Activated CD4-positive, alpha-beta T cell treated with anti-CD3 and anti-CD28 coated beads, Interleukin-2, Interleukin-4, amounts not matched to agents 100 ng/mL and 50 ng/mL, durations not matched to agents 16 hours and 8 hours (primary cell): ENCODE data around the gene MICAL3.
"Not testable (repeated sequence)": the region's sequence is repeated elsewhere in the genome, so short reads cannot be mapped to it uniquely, and the experiment has no call there.

Experiments
- DNase-seq: peaks from one replicate; pipeline ENCODE4 v3.0.0-alpha.2; 2020; ENCODE audit warnings: low spot score

Gene MICAL3

DNA sequence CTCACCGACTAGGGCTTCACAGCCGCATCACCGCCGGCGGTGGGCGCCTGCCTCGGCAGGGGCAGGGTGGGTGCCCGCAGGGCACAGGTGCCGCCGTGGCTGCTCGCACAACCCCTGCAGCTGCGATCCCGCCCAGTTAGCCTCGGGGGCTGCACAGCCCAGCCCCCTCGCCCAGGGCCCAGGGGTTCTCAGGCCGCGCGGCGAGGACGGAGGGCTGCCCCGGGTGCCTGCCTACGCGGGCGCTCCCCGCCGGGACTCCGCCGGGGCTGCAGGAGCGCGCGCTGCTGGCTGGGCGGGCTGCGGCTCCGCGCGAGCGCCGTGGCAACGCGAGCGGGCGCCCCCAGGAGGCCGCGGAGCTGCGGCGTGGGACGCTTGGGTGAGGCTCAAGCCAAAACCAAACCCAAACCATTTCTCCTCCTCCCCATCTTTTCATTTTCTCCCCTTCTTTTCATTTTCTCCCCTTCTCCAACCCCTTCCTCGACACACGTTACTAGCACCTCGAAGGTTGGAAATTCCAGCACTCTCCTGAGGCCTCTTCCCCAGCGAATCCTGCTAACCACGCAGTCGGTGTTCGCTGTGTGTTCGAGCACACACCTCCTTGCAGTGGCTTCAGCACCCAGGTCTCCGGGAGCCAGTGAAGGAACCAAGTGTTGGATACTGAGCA is at the start of gene MICAL3:
Gene MICAL3, minus strand, starts transcription at position 286 of the 664 bp plus-strand sequence. CDS start 117,749 bp downstream, outside the sequence.
- DNase-seq, result peak; percentile 56

- not testable (repeated sequence) for DNase-seq
These were observed 49.6 kb upstream of the MICAL3 start for GRCh38 chr22:18073927-18074326.

DNA sequence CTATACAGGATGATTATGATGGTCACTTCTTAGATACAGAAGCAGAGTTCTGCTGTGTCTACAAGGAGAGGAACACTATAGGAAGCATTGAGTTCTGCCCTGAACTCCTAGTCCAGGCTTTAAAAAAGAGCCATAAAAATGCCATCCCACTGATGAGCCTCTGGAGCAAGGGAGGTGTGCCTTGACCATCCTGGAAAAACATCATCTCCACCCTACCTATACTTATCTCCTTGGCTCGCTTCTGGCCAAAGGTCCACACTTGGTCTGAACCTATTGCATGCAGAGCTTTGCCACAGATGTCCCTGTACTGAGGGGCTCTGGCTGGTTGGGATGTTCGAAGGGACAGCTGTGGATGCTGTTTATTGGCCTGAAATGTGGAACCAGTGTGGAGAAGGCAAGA is 49.1 kb upstream of the MICAL3 start:
- DNase-seq, result no peak

GRCh38 chr22:18071968-18072310 is 47.6 kb upstream of the MICAL3 start:
- no peak for DNase-seq

- not testable (repeated sequence) for DNase-seq
These were observed 47.1 kb upstream of the MICAL3 start for GRCh38 chr22:18071307-18071967.

- no peak for DNase-seq
These were observed 46.4 kb upstream of the MICAL3 start for GRCh38 chr22:18070556-18071306.

GRCh38 chr22:18070041-18070440 is 45.7 kb upstream of the MICAL3 start:
- no peak for DNase-seq

- DNase-seq, result no peak
These were observed 44.7 kb upstream of the MICAL3 start for GRCh38 chr22:18069041-18069440.

GRCh38 chr22:18068381-18068988 is 44.1 kb upstream of the MICAL3 start:
- DNase-seq, result no peak

DNA sequence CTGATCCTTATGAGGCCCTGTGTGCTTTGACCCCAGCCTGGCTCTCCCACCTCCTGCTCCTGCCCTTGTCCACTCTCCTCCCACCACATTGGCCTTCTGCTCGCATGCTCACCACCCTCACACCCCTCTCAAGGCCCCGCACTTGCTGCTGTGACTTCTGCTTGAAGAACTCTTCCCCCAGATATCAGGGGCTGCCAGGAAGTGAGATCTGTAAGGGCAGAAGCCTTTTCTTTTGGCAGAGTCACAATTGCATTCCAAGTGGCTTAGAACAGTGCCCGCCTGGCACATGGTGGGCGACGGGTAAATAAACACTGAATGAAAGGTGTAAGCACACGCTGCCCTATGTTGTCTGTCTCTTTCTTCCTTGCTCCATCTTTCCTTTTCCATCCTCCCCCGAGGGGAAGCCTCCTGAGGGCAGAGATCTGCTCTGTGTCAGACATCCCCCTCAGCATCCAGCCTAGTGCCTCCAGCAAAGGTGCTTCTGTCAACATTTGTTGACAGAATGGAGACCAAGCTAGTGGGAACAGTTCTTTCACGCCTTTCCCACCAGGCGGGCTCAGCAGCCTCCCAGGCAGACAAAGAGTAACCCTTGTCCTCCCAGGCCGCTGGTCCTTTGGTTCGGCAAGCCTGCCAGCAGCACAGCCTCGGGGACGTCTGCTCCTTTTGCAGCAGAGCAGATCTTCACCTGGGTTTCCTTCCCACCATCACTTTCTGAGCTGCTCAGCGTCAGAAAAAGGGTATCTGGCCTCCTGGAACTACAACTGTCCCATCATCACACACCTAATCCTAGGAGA is 43.4 kb upstream of the MICAL3 start:
- DNase-seq, result no peak

- no peak for DNase-seq
These were observed 42.8 kb upstream of the MICAL3 start for GRCh38 chr22:18067121-18067520.

DNA sequence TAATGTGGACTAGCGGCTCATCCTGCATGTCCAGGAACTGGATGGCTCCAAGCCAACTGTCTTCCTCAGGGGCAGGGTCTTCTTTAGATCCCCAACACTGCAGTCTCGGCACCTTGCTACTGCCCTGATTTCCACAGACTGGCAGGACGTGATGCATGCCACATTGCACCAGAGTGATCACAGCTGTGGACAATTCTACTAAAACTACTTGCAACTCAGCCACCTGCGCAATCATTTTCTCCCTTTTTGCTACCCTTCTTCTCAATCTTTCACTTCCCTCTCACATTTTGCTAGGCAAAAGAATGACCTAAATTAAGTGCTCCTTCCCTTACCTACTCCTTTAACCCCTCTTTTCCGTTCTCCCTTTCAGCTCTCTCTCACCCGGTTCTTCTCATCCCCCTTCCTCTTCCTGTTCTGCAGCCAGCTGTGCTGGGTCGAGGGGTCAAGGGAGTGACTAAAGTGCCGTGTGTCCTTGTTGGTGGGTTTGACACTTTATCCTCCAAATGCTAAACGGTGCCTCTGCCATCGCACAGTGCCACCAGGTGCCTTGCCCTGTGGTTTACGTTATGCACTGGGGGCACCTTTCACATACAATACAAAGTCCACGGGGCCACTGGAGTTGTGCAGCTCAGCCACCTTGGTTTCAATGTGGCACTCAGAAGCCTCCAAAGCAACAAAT is 42.0 kb upstream of the MICAL3 start:
- no peak for DNase-seq

- DNase-seq, result no peak
These were observed 40.9 kb upstream of the MICAL3 start for GRCh38 chr22:18065256-18065655.

GRCh38 chr22:18064636-18065035 is 40.3 kb upstream of the MICAL3 start:
- no peak for DNase-seq

DNA sequence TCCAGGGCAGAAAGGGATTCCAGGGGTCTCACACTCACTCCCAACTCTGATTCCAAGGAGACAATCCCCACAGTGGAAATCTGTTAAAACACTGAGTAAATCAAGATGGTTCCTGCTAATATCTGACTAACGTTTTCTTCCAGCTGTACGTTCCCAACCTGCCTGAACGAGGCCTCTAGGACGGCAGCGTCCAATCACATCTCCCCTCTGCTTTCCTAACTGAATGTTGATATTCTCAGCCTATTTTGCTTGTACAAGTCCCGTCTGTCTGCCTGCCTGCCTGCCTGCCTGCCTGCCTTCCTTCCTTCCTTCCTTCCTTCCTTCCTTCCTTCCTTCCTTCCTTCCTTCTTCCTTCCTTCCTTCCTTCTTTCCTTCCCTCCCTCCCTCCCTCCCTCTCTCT is 39.4 kb upstream of the MICAL3 start:
- DNase-seq, result not testable (repeated sequence)

DNA sequence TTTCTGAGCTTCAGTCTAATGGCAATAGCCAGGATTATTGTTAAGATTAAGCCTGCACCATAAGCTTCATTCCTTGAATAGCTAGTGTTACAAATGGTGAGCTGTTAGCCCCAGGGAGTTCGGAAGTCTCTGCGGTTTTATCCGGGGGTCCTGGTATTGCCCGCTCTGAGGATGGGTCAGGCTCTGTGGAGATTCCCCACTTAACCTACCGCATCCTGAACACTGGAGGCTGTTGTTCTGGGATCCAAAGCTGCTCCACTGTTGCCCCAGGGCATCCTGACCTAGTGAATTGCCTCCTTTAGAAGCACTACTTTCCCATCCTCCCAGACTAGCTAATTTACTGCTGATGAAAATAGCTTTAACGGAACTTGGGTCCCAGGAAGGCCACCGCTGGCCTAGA is 38.9 kb upstream of the MICAL3 start:
- no peak for DNase-seq

GRCh38 chr22:18062421-18062820 is 38.1 kb upstream of the MICAL3 start:
- DNase-seq, result no peak

- DNase-seq, result no peak
These were observed 36.6 kb upstream of the MICAL3 start for GRCh38 chr22:18060646-18061620.

GRCh38 chr22:18059991-18060390 is 35.6 kb upstream of the MICAL3 start:
- no peak for DNase-seq

DNA sequence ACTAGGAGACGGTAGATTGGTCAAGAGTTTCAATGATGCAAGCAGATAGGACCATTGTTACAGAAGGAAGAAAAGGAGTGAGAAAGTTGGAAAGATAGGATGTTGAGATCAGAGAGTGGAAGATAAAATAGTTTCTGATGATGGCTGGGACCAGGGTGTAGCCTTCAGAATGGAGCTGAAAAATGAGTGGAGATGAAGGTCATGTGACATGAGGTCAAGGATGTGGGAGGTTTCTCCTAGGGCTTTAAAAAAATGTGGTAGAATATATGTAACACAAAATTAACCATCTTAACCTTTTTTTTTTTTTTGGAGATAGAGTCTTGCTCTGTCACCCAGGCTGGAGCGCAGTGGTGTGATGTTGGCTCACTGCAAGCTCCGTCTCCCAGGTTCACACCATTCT is 35.1 kb upstream of the MICAL3 start:
- no peak for DNase-seq
